GF-D8 (cell line): ENCODE measurements around the gene LIN28A.

Experiments used
- DNase-seq: peaks from one replicate; lab custom pipeline; 2025; lab: John Stamatoyannopoulos, UW

LIN28A gene

DNA sequence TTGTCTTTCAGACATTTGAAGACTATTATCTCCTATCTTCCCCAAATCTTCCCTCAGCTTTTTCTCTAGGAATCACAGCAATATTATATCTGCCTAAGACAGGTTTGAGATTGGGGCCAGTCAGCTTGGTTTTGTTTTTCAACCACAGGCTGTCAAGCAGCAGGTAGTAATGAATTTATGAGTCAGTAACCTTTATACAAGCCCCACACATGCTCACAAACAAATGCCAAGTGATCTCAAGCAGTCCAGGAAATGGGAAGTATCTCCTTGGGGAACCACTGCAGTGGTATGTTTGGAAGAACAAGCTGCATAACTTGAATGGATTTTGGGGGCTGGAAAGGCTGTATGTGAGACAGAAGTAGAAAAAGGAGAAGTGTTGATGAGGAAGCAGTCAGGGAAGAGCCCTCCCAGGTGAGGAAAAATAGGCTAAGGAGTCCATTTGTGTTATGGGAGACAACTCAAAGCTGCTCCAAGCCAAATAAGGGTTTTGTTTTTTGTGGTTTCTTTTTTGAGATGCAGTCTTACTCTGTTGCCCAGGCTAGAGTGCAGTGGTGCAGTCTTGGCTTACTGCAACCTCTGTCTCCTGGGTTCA is 23.6 kb downstream of the LIN28A start:
- DNase-seq = no peak

DNA sequence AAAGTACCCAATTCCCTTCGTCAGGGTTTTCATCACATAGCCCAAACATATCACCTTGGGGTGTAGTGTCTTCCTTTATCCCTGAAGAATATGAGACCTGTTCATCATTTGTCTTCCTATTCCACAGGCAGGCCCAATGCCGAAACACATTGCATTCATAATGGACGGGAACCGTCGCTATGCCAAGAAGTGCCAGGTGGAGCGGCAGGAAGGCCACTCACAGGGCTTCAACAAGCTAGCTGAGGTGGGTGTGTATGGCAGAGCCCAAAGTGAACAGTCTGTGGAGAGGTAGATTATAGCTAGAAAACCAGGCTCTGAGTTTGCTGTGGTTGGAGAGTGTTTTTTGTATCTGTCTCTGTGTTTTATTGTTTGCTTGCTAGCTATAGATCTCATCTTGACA is 27.4 kb downstream of the LIN28A start:
- no peak for DNase-seq

DNA sequence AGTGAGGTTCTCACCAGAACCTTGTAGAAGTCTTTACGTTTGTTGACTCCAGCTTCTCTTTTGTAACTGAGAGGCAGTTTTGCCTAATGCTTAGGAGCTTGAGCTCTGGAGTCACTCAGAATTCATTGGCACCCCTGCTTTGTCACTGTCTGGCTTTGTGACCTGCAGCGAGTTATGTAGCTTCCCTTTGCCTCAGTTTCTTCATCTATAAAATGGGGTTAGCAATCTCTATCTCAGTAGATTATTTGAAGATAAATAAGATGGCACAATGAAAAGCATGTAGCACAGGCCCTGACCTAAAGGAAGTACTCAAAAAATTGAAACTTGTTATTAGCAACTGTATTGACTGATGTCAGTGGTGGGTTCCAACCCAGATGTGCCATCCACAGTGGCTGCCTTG is 29.6 kb downstream of the LIN28A start:
- no peak for DNase-seq

DNA sequence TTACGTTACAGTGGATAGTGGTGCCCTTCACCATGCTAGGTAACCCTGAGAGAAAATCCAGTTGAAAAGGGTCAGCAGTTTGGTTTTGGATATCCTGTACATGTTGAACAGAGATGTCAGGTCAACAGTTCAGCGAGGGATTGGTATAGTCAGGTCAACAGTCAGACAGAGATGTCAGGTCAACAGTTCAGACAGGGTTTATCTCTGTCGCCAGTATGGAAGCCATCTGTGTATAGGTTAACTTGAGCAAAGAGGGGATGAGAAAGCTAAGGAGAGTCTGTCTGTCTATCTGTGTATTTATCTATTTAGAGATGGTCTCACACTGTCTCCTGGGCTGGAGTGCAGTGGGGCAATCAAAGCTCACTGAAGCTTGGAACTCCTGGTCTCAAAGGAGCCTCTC is 39.3 kb downstream of the LIN28A start:
- DNase-seq = no peak

DNA sequence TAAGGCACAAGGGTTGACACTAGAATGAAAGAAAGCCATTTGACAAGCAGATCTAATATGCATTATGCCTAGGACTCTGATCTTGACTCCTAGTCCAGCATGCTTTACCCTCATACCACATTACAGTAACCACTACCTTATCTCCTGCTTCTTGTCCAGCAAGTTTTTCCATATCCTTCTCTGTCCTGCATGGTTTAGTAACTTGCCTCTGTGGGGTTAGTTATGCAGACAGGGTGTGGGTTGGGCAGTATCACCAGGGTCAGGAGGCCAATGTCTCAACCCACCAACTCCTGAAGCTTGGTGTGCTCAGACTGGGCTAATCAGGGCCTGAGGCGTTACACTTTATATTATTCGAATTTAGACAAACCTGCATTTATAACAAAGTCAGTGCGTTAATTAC is 40.3 kb downstream of the LIN28A start:
- no peak for DNase-seq

DNA sequence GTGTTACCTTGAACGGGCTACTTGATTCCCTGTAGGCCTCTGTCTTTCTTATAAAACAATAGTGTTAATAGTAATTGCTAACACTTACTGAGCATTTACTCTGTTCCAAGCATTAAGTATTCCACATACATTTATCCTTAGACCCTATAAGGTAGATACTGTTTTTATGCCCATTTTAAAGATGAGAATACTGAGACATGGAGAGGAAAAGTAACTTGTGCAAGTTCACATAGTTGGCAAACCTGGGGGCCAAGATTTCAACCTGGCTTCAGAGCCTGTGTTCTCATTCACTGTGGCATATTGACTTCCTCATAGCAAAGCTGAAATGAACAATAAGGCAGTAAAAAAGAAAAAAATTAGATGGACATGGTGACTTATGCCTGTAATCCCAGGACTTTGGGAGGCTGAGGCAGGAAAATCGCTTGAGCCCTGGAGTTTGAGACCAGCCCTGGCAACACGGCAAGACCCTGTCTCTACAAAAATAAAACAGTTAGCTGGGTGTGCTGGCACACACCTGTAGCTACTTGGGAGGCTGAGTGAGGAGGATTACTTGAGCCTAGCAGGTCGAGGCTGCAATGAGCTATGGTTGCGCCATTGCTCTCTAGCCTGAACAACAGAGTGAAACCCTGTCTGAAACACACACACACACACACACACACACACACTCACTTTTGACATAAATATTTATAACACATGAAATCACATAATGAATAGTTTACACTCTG is 42.0 kb downstream of the LIN28A start:
- no peak for DNase-seq

DNA sequence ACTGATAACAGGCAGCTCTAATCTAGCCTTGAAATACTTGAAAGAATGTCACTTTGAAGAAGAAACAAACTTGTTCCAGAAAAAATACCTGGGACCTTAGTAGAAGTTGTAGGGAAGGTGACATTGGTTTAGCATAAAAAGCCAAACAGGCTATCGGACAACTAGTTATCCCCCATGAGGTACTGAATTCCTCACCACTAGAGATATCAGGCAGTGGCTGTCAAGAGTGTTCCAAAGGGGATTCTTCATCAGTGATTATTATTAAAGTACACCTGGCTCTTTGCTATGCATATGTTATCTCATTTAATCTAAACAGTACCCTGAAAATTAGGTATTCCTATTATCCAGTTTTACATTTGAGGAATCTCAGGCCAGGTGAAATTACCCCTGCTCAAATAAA is 48.5 kb downstream of the LIN28A start:
- no peak for DNase-seq

DNA sequence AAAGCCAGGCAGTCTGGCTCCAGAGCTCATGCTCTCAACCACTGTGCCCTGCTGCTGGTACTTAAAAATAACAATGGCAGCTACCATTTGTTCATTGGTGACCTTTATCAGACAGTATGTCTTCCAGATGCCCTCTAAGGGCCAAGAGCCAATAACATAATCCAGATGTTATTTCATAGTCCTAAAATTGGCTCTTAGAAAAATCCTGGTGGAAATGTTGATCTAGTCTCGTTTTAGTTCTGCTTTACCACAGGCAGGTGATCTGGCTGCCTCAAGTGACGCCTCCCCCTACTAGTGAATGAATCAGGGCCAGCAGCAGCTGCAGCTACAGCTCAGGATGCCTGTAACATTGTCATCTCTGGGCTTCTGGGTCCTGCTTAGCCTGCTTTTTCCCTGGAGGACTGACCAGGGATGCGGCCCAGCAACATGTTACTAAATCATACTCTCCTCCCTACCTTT is 49.0 kb downstream of the LIN28A start:
- DNase-seq = no peak

DNA sequence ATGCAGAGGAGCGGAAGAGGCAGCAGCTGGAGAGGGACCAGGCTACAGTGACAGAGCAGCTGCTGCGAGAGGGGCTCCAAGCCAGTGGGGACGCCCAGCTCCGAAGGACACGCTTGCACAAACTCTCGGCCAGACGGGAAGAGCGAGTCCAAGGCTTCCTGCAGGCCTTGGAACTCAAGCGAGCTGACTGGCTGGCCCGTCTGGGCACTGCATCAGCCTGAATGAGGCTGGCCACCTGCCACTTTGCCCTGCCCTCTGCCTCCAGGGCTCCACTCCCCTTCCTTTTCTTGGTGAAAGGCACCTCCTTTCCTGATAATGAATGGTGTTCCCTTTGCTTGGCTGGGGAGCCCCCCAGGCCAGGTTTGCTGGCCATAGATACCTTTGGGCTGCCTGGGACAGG is 58.3 kb downstream of the LIN28A start:
- no peak for DNase-seq

DNA sequence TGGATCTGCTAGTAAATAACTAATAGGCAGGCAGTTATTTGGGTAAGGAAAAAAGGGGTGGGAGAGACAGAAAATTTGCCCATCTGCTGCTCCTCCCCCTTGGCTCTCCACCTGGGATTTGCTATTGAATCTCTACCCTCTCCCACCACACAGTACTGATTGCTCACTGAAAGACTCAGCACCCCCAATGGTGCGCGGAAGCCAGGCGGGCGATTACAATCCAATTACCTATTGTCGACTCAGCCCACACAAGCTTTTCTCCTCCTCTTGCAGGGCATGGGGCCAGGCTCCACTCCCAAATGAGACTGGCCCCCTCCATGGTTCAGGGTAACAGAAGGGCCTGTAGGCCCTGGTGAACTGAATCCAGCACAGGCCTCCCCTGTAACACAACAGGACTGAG is 58.9 kb downstream of the LIN28A start:
- DNase-seq = no peak

DNA sequence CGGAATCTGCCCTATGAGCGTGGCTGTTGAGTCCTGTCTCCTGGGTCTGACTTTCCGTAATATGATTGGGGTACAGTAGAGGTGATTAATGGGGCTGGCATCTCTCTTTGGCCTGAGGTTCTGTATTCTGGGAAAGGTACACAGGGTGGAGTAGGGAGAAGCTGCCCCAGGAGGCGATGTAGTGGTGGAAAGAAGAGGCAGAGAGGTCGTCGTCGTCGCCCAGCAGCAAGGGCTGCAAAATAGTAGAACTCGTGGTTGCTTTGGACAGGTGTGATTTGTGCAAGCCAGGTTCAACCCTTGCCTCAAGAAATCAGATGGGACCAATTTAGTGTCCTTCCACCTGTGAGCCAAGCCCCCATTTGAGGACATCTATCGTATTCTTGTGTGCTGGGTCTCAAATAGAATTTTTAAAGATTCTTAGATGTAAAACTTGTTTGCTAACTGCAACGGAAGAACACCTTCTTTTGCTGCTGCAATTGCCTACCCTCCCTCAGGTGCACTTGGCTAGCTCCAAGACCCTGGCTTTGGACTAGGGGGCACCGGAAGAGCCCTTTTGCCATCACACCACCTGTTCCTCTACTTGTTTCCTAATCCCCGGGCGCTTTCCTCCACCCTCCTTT is 60.4 kb downstream of the LIN28A start:
- DNase-seq = peak; percentile 72

DNA sequence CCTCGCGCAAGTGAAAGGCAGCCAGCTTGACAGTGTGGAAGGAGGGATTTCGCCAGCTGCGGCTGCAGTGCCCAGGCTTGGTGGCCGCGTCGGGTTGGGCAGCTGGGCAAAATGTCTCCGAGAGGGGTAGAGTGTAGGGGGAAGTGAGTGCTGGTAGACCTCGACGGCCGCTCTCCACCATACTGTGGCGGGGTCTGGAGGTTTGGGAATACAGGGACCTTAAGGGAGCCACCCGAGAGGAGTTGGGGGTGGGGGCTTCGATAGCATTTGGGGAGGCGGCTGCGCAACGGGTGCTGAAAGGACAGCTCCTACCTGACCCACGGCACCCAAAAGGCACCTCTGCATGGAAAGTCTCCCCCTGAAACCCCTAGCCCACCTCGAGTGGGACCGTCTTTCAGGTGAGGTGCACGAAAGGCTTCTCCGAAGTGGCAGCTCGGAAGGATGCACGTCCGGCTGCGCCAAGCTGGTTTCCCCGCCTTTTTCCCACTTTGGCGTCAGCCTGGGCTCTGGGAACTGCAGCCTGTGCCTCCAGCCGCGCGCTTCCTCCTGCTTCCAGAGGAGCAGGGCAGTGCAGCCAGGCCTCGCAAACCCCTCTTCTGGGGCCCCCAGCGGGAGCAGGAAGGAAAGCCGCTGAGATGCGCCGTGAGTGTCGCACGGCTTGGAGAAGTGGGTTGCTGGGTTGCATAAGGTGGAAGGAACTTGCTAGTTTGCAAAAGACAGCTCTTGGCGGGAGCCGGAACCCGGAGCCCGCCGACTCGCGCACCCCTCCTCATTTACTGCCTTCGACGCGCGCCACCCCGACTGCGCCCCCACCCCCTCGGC is 61.1 kb downstream of the LIN28A start:
- DNase-seq = peak; percentile 96

DNA sequence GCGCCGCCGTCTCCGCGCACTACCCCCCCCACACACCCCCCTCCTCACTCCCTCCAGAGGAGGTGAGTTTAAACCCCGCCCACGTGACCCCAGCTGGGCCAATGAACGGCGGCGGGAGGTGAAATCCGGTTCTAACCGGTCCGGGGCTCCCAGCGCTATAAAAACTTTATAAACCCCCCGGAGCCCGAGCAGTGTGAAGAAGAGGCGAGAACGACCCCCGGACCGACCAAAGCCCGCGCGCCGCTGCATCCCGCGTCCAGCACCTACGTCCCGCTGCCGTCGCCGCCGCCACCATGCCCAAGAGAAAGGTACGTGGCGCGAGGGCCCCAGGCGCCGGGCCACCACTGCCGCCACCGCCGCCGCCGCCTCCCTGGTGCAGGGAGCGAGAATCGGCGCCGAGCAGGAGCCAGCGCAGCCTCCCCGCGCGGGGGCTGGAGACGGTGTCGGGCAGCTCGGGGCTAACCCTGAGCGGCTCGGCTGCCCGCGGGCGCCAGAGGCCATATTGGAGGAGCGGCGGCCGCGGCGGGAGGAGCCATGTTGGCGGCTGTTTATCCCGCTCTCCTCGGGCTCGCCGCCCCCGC is 61.8 kb downstream of the LIN28A start, which contains the start of gene HMGN2:
Gene HMGN2 (plus strand): TSS at position 121 of the 581 bp plus-strand sequence. CDS start 173 bp downstream, at position 294.
- DNase-seq = no peak

DNA sequence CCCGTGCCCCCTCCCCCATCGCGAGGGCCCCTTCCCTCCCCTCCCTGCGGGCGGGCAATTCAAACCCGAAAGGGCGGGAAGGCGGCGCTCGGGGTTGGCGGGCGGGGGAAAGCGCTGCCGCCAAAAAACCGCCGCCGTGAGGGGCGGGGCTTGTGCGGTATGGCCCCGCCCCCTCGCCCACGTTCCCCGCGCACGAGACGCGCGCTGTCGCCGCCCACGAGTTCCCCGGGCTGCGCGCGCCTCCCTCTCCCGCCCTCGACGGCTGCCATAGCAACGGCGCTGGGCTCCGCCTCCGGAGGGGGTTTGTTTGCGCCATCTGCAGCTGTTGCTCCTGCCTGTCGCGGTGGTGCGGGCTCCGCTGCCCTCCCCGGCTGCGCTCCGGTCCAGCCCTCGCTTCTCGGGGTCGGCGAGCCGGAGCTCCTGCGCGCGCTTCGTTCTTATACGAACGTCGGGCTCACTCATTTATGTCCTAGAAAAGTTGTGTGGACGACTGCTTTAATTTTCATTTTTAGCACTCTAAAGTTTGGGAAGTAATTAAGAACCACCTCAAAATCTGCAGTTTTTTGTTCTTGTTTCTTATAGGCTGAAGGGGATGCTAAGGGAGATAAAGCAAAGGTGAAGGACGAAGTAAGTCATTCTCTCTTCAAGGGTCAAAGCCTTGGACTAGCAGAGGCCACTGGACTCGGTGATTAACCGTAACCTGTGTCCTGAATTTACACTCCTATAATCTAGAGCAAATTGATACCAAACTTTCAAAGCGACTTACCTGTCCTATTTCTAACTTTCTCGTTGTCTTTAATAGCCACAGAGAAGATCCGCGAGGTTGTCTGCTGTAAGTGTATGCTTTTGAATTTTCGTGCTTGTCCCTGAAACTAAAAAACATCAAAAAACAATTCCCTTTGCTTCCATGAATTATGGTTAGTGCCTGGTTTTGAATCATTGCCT is 62.6 kb downstream of the LIN28A start:
- peak; percentile 86 for DNase-seq

DNA sequence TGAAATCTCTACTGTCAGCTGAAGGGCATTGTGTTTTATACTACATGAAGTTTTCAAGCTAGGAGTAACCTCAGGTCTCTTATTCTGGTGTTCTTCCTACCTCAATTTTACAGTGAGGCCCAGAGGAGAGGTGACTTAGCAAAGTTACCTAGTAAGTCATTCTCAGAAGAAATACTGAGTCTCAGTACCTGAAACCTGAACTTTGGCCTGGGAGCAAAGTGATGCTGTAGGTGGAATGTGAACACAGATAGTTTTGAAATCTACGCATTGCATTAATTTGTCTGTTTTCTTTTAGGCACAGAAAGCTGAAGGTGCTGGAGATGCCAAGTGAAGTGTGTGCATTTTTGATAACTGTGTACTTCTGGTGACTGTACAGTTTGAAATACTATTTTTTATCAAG is 64.2 kb downstream of the LIN28A start:
- no peak for DNase-seq

DNA sequence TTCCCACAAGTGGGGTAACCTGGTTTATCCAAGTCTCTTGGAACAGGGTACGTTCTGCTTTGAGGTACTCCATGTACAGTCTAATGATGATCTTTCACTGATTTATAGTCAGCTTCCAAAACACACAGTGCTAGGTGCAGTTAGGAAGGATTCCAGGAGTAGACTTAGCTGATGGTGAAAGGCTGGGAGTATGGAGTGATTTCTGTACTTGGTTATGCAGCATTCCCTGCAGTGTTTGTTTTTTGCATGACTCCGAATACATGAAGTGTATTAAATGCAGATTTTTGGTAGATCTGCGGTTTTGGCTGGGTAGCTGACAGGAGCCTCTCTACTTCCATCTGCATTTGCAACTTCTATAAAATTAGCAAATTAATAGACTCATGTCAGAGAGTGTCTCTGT is 65.4 kb downstream of the LIN28A start:
- no peak for DNase-seq

DNA sequence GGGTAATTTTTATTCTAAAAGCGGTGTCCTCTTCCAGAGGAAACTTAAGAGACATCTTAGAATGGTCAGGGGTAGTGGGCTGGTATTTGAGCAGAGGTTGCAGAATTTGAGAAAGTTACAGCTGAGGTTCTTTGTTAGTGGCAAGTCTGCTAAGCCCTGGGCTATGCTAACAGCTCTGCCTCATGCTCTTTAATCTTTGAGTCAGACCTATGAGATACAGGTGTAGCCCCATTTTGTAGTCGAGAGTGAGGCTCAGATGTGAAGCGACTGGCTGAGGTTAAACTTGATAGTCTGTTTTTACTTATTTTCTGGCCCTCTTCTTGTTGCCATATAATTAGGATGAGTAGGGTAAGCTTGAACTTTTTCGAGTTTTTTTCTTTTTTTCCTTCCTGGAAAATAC is 66.3 kb downstream of the LIN28A start:
- no peak for DNase-seq

DNA sequence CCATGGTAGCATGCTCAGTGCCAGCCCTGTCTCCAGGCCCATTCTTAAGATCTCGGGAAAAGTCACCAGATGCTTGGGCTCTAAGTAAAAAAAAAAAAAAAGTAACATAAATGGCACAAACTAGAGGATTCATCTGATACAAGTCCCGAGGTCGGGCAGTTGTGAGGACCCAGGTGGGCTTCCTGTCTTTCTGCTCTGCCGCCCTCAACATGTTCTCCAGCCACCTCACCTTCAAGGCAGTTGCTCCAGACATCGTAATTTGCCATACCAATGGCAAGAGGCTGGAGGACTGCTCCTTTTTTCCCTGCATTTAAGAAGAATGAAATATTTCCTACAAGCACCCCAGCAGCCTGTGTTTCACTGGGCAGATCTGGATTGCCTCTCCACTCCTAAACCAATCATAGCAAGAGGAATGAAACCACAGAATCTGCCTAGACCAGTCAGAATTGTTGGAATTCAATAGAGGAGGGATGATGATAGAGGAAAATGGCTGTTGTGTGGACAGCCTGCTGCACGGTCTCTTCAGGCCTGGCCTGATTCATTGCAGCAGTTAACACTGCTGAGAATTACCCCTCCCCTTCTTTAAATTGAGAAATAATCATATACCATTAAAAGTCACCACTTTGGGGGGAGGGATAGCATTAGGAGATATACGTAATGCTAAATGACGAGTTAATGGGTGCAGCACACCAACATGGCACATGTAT is 67.0 kb downstream of the LIN28A start:
- no peak for DNase-seq

DNA sequence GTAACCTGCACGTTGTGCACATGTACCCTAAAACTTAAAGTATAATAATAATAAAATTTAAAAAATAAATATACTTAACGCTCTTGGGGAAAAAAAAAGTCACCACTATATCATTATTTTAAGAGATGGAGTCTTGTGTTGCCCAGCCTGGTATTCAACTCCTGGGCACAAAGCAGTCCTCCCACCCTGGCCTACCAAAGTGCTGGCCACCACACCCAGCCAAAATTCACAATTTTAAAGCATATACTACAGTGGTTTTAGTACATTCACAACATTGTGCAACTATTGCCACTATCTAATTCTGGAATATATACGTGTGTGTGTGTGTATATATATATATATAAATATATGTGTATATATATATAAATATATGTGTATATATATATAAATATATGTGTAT is 67.5 kb downstream of the LIN28A start:
- no peak for DNase-seq

DNA sequence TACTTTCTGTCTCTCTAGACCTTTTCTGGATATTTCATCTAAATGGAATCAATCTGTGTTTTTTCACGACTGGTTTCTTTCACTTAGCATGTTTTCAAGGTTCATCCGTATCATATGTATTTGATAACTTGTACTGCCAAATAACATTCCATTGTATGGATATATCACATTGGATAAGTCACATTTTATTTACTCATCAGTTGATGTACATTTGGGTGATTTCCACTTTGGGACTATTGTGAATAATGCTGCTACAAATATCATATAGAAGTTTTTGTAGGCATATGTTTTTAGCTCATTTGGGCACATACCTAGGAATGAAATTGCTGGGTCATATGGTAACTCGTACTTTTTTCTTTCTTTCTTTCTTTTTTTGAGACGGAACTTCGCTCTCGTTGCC is 68.4 kb downstream of the LIN28A start:
- no peak for DNase-seq
